Sigmoid colon (tissue), 7 donors: ENCODE measurements around the gene ARRB1. TPM values are rescaled to one million over a fixed set of nuclear protein-coding genes. Genes with fewer than 3 reads are reported as not detected.

Source experiments
- DNase-seq: peaks from one replicate; pipeline ENCODE4 v3.0.0-alpha.2; 2019
- H3K27ac ChIP-seq, 4 donors: fragments of 200-600 bp; sonication (generic); one replicate each; pipeline ENCODE4 v1.5.1; 2016 to 2019; ENCODE audit warnings: mild to moderate bottlenecking in 1 of 4
- H3K27me3 ChIP-seq, 3 donors: fragments of 200-600 bp; sonication (generic); one replicate each; pipeline ENCODE4 v1.5.1; 2019; ENCODE audit warnings: mild to moderate bottlenecking in 1 of 3
- H3K36me3 ChIP-seq, 4 donors: fragments of 200-600 bp; sonication (generic); one replicate each; pipeline ENCODE4 v1.5.1; 2016 to 2019
- H3K4me1 ChIP-seq, 4 donors: fragments of 200-600 bp; sonication (generic); one replicate each; pipeline ENCODE4 v1.5.1; 2017 to 2019
- H3K4me3 ChIP-seq, 4 donors: fragments of 200-600 bp; sonication (generic); one replicate each; pipeline ENCODE4 v1.5.1; 2017 to 2019; ENCODE audit warnings: mild to moderate bottlenecking in 2 of 4, moderate library complexity in 1 of 4
- H3K9me3 ChIP-seq, 4 donors: fragments of 200-600 bp in 3 of 4; sonication (generic) in 3 of 4; one replicate each; pipeline versions ENCODE4 v1.5.1 to v1.6.1; 2013 to 2019
- EP300 ChIP-seq, 4 donors: sonication (generic); formaldehyde crosslinking; IDR thresholded peaks; one replicate each; pipeline ENCODE4 v1.6.1; 2017; ENCODE audit warnings: antibody characterized with exemption in 4 of 4
- POLR2A ChIP-seq, 2 donors: fragments of 450-650 bp; IDR thresholded peaks; one replicate each; pipeline ENCODE4 v1.6.1; 2016; ENCODE audit warnings: antibody characterized with exemption in 2 of 2, mild to moderate bottlenecking in 2 of 2, moderate library complexity in 2 of 2
- POLR2AphosphoS5 ChIP-seq, 4 donors: sonication (generic); formaldehyde crosslinking; IDR thresholded peaks; one replicate each; pipeline ENCODE4 v1.6.1; 2017; ENCODE audit warnings: antibody characterized with exemption in 4 of 4
- WGBS, 2 donors: extraction: QIAGEN DNeasy Blood & Tissue Kit; methylation state at CpG; one replicate each; pipeline ENCODE4 v1.1.7; 2013; 5-methylcytosine and 5-hydroxymethylcytosine counted together
- intact Hi-C: fragments of 100-400 bp; cut with DNase I; formaldehyde crosslinking; loops from one replicate; pipeline ENCODE4 v1.15.1; 2023
- polyA plus RNA-seq, 3 donors: library from polyadenylated mRNA; stranded (reverse); fragments of 200-250 nt; gene quantifications; one replicate each; pipeline ENCODE4 v1.2.3, GENCODE V29; 2013
- total RNA-seq, 4 donors: library from RNA; depleted of rRNA; stranded (reverse); fragments of >200 nt; gene quantifications; one replicate each; pipeline ENCODE4 v1.1.0, GENCODE V29; 2016
- TF ChIP-seq, protein P1 (sequence below), 4 experiments: fragments of 450-650 bp in 3 of 4; fragments of 200-600 bp in 1 of 4; IDR thresholded peaks; one replicate each; pipeline ENCODE4 v1.5.1; 2016 to 2019; ENCODE audit warnings: antibody characterized with exemption in 4 of 4, mild to moderate bottlenecking in 3 of 4, moderate library complexity in 2 of 4
- donor health status: healthy with polysubstance abuse.
- donor health status: Bipolar disorder and iron deficiency.
- donor health status: healthy.

Gene ARRB1
- total and polyA plus RNA-seq, 7 donors = 24.0 to 96.7 (median 45.6) TPM

DNA sequence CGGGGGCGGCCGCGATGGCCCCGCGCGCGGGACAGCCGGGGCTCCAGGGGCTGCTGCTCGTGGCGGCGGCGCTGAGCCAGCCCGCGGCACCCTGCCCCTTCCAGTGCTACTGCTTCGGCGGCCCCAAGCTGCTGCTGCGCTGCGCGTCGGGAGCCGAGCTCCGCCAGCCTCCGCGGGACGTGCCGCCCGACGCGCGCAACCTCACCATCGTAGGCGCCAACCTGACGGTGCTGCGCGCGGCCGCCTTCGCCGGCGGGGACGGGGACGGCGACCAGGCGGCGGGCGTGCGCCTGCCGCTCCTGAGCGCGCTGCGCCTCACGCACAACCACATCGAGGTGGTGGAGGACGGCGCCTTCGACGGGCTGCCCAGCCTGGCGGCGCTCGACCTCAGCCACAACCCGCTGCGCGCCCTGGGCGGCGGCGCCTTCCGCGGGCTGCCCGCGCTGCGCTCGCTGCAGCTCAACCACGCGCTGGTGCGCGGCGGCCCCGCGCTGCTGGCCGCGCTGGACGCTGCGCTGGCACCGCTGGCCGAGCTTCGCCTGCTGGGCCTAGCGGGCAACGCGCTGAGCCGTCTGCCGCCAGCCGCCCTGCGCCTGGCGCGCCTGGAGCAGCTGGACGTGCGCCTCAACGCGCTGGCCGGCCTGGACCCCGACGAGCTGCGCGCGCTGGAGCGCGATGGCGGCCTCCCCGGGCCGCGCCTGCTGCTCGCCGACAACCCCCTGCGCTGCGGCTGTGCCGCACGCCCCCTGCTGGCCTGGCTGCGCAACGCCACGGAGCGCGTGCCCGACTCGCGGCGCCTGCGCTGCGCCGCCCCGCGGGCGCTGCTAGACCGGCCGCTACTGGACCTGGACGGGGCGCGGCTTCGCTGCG is 110.2 kb downstream of the ARRB1 start:
- Histone ChIP-seq H3K4me1 (peaks cover 0 to 24% (median 18%) of the 10 kb centered on the region in 4 donors), H3K4me3 (peak overlapping the region in 3 of 4 donors; percentile 39 to 47 (median 42)), H3K9me3 (no peaks in the 10 kb centered on the region), H3K27ac (no peak overlapping the region), H3K27me3 (peaks cover 14 to 62% (median 42%) of the 10 kb centered on the region in 3 donors), H3K36me3 (no peaks in the 10 kb centered on the region)
- peak; percentile 85 for DNase-seq
- 1% methylated on average over 140 of the region's 140 CpGs for WGBS, 2 donors
- intact Hi-C loops = no loop called here
- TF ChIP-seq EP300 (IDR thresholded peaks at IDR 0.05) (no peak), POLR2A (IDR thresholded peaks at IDR 0.05) (no peak), POLR2AphosphoS5 (IDR thresholded peaks at IDR 0.05) (no peak)
- TF ChIP-seq, protein P1, sequence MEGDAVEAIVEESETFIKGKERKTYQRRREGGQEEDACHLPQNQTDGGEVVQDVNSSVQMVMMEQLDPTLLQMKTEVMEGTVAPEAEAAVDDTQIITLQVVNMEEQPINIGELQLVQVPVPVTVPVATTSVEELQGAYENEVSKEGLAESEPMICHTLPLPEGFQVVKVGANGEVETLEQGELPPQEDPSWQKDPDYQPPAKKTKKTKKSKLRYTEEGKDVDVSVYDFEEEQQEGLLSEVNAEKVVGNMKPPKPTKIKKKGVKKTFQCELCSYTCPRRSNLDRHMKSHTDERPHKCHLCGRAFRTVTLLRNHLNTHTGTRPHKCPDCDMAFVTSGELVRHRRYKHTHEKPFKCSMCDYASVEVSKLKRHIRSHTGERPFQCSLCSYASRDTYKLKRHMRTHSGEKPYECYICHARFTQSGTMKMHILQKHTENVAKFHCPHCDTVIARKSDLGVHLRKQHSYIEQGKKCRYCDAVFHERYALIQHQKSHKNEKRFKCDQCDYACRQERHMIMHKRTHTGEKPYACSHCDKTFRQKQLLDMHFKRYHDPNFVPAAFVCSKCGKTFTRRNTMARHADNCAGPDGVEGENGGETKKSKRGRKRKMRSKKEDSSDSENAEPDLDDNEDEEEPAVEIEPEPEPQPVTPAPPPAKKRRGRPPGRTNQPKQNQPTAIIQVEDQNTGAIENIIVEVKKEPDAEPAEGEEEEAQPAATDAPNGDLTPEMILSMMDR (IDR thresholded peaks at IDR 0.05) = peak in 1 of 4 experiments; percentile 74

DNA sequence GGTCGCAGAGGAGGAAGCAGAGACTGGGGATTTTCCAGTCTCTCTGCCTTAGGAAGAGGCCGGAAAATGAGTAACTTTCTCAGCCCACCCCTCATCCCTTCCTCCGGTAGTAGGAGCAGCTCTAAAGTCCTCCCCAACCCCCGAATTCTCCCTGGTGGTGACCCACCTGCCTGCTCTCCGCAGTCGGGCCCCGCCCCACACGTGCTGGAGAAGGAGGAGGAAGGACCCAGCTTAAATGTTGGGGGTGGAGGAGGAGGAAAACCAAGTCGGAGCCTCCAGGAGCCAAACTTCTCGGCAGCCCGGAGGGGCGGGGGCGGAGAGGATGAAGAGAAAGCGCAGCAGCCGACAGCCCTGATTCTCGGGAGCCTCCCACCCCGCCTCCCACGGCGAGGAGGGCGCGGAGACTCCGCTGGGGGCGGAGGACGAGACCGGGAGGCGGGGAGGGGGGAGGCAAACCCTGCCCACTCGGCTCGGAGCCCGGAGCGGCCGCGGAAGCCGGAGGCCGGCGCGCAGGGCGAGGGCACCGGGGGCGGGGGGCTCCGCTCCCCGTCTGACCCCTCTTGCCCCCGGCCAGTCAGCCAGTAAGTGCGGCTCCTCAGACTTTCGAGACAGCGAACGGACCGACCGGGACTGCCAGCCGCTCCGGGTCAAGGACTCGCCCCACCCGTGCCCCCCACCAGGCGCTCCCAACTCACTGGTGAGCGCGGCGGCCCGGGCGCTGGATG is 111.0 kb downstream of the ARRB1 start, which contains the start of gene TPBGL:
Gene TPBGL (plus strand): TSS at position 464 of the 725 bp plus-strand sequence. CDS start 276 bp downstream, outside the sequence.
- Histone ChIP-seq H3K4me3 (peak within 1 kb of the TSS; percentile 10 to 47 (median 40)), H3K4me1 (peaks cover 0 to 22% (median 14%) of the 10 kb centered on the region in 4 donors), H3K36me3 (no peaks in the 10 kb centered on the region), H3K27ac (no peak within 1 kb of the TSS), H3K27me3 (peaks cover 14 to 66% (median 42%) of the 10 kb centered on the region in 3 donors), H3K9me3 (no peaks in the 10 kb centered on the region)
- DNase-seq = peak; percentile 63
- WGBS, 2 donors = 2% methylated on average over 58 of the region's 58 CpGs
- intact Hi-C loops = no loop called here
- no peak for TF ChIP-seq EP300 (IDR thresholded peaks at IDR 0.05)
- TF ChIP-seq, protein P1 (IDR thresholded peaks at IDR 0.05) = no peak
- no peak for TF ChIP-seq POLR2AphosphoS5 (IDR thresholded peaks at IDR 0.05)
- TF ChIP-seq POLR2A (IDR thresholded peaks at IDR 0.05) = no peak

DNA sequence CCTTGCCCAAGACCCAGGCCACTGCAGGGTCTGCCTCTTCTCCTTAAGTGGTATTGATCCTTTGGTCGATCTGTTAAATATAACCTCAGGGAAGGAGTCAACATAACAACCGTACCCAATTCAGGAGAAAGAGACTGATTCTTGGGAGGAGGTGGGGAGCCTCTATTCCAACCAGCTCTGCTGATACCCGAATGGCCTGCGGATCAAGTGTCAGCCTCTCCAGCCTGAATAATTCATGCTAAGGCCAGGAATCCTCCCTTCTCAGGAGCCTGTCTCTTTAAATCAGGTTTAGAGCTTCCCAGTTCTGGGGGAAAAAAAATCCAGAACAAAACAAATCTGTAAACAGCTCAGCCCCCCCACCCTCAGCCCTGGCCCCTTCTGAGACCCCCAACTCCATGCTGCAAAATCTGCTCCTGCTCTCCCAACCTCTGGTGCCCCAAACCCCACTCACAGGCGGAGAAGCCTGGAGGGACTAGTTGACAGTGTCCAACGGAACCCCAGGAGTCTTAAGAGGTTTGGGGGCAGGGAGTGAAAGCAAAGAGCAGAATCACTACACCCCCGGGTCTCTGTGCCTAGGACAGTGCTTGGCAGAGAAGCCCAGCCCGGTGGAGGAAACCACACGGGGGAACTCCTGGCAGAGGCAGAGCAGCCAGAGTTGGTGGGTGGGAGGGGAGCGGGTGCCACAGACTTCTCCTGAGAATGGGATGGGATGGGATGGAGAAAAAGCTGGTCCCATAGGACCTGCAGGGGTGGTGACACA is 111.8 kb downstream of the ARRB1 start:
- no peaks in the 10 kb centered on the region for H3K9me3 ChIP-seq
- H3K27ac ChIP-seq = no peak overlapping the region
- TF ChIP-seq, protein P1 (IDR thresholded peaks at IDR 0.05) = no peak
- no peak for TF ChIP-seq EP300 (IDR thresholded peaks at IDR 0.05)
- intact Hi-C loops = no loop called here
- H3K27me3 ChIP-seq = peaks cover 14 to 68% (median 42%) of the 10 kb centered on the region in 3 donors
- H3K36me3 ChIP-seq = no peaks in the 10 kb centered on the region
- H3K4me1 ChIP-seq = peaks cover 0 to 22% (median 14%) of the 10 kb centered on the region in 4 donors
- no peak overlapping the region for H3K4me3 ChIP-seq
- no peak for DNase-seq
- 61 to 64% methylated on average over 10 of the region's 10 CpGs for WGBS, 2 donors

DNA sequence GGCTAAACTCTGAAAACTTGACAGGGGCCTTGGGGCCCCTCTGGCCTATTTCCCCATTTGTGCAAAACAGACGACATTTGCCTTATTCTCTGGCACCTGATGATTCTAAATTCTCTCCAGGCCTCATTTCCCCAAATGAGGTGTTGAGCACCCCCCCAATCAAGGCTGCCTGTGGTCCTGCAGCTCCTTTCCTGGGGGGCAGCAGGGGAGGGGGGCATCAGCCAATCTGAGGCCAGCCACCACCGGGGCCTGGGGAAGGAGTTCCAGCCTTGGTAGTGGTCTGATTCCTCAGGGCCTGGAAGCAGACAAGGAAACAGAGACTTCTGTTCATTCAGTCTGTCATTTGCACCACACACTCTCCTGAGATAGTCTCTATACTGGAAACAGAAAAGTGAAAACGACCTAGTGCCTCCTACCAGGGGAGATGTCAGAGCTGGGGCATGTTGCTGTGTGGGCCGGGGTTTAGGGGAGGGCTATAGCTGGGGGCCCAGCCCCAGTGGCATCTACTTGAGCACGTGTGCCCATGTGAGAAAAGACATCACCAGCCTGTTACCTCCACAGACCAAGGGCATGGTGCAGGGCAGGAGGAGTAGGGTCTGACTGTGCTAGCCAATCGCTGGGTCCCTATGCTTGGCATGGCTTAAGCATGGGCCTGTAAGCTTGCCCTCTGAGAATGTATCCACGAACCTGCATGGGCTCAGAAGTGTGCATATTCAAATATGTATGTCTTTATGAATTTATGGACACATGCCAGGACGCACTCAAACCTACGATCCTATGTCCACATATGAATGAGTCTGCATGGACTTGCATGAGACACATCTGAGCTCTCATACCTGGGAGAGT is 112.6 kb downstream of the ARRB1 start:
- Histone ChIP-seq H3K4me1 (peaks cover 0 to 22% (median 14%) of the 10 kb centered on the region in 4 donors), H3K4me3 (no peak overlapping the region), H3K27me3 (peaks cover 14 to 68% (median 42%) of the 10 kb centered on the region in 3 donors), H3K27ac (no peak overlapping the region), H3K36me3 (no peaks in the 10 kb centered on the region), H3K9me3 (no peaks in the 10 kb centered on the region)
- 73 to 85% methylated on average over 9 of the region's 9 CpGs for WGBS, 2 donors
- TF ChIP-seq, protein P1 (IDR thresholded peaks at IDR 0.05) = no peak
- no peak for TF ChIP-seq POLR2A (IDR thresholded peaks at IDR 0.05)
- no peak for DNase-seq
- intact Hi-C loops = no loop called here
